GM18502 (cell line): ENCODE results near the gene ZNF385A.
A peak's percentile ranks its signal among the peaks of the same experiment; 100 is the strongest.

ENCODE experiments used
- ATAC-seq: cut with Tn5 transposase; IDR thresholded peaks from one replicate; pipeline ENCODE4 v1.9.1; 2021; ENCODE audit warnings: mild to moderate bottlenecking; ENCODE audit not compliant: unreplicated experiment, poor library complexity

ZNF385A gene

DNA sequence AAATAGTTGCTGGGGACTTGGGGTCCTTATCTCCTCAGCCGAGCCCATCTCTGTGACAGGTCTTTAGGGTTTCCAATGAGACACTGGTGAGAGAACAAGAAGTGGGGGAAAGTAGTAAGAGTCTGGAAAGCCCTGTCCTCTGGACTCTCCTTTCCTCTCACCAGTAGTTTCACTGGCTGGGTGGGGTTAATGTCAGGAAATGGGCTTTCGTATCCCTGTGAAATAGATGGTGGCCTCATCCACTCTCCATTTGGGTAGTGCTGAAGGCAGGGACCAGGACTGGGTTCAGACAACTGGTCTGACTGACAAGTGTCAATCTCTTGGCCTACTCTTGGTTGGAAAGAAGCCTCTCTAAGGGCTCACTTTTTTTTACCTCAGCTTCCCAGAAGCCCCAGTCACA lies 7.5 kb downstream of the ZNF385A start:
- ATAC-seq: no peak

DNA sequence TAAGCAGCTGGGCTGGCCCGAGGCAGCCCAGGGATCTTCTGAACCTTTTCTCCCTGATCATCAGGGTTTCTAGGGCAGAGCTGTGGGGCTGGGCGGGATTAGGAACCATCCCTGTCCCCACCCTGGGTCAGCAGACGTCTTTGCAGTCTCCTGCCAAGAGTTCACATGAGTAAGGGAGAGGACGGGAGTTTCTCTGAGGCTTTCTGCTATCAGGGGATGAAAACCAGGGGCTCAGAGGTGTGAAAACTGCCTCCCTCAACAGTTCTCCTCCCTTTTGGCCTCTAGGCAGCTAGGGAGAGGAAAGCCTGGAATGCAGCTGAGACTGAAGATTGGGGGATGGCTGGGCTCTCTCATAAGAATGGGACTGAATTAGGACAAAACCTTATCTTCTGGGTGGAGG lies 7.9 kb downstream of the ZNF385A start:
- ATAC-seq: no peak

DNA sequence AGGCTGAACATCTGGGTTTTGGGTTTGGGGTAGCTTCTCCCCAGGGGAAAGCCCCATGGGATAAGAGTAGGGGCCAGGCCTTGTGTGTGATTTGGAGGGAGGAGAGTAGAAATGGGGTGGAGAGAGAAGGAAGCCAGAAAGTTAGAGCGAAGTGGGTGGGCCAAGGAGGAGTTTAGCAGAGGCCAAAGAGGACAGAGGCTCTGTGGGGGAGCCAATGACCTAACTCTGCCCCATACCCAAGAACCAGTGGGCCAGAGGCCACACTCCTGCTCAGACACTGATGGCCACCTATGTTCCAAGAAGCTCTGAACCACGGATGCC lies 9.3 kb downstream of the ZNF385A start:
- ATAC-seq: no peak

DNA sequence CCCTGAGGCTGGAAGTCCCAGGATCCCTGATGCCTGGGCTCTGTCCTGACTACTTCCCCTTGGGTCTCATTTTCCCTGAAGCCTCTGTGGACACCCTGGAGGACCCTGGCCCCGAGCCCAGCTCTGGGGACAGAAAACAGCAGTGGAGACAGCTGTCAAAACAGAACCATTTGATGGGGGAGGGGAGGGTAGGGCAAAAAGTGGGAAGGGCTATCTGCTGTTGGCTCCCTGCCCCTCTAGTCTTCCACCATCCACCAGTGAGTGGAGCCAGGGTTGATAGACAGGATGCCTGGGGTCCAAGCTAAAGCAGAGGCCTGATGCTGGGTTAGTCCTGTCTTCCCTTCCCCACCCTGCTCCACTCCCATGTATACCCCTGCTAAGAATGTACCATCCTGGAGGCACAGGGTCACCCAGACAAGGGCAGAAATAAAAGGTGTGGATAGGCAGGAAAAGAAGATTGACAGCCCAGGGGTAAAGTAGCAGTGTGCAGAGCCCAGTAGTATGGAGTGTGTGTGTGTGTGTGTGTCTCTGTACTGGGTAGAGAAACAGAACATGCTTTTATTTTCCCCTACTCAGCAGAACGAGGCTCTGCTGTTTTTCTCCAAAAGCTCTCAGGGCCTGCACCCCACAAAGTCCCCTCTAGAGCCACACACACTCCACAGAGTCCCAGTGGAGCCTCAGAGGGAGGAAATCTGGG lies 9.8 kb downstream of the ZNF385A start:
- no peak for ATAC-seq

DNA sequence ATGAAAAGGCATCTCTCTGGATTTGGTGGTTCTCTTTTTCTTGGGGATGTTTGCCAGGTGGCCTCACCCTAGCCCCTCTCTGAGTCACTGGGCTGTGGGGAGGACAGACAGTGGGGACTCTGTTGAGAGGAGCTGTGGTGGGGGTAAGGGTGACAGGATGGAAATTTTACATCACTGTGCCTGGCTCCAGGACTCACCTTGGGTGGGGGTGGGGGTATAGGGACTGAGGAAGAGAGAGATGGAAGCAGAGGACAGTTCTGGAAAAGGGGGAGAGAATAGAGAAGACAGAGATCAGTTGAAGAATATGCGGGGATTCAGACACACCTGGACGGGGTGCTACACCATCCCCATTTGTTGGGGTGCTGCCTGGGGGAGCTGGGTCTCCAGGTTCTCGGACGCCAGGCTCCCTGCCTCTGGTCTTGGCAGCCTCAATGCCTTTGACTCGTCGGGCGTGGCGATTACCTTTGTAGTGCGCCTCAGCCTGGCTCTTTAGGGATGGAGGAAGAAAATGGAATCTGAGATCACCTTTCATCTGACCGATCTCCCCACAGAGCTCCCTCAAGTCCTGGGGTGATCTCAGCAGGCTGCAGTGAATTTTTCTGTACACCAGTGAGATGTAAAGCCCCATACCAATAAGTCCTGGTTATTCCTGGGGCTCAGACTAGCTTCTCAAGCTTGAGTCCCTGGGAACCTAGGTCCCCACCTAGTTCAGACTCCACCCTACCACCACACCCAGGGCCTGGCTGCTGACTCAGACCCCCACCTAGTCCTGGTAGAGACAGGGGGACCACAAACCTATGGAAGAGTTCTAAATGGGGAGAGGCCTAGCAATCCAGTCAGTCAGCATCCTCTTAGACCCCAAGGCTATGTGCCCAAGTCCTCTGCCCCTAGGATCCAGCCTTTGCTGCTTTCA lies 10.6 kb downstream of the ZNF385A start:
- ATAC-seq: no peak

DNA sequence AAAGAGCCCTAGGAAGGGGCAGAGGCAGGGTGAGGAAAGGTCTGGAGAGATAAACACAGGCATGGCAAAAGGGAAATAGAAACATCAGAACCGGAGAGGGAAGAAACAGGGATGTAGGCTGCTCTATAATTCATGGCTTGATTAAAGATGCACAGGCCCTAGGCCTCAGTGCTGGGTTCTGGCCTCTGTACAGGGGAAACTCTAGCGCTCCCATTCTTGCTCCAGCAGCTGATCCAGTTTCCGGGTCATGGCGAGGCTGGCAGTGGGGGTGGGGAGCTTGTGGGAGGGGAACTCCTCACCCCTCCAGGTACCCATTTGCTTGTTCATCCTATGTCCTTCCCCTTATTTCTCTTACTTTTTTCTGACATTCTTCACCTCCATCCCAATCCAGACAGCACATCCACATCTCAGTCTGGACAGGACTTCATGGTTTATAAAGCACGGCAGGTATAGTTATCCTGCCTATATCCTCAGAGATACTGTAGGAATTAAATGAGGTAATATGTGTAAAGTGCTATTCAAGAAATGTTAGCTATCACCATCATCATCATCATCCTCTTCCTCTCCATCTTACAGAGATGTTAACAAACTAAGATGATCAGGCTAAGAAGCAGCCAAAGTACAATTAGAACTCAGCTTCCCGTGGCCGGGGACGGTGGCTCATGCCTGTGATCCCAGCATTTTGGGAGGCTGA lies 12.3 kb downstream of the ZNF385A start:
- ATAC-seq: no peak

DNA sequence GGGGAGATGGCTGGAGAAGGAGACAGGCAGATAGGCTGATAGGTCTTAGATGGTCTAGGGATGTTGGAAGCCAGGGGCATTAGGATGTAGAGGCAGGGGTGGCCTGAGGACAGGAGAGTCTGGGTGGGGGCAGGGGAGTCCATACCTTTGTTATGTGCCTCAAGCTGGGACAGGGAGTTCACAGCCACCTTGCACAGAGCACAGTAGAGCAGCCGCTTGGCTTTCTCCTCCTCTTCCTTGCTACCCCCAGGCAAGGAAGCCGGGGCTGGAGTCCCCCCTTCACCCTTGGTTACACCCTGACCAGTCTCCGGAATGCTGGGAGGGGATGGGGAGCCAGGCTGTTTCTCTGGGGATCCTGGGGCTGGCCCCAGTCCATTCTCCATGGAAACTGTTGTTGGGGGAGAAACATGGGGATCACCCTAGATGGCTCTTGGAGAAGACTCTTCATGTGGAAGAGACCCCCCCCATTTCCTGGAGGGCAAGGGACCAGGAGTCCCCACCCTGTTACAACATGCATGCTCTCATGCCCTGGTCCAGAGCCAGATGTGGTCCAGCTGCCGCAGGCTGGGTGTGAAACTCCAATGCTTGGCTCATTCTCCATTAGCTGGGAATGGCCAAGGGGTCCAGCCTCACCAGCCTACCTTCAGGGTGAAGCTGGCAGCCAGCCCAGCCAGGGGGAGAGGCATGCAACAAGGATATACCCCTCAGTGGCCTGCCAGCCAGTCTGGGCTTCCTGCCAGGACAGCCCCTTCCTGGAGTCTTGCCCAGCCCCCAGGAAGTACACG lies 13.0 kb downstream of the ZNF385A start:
- ATAC-seq: no peak

DNA sequence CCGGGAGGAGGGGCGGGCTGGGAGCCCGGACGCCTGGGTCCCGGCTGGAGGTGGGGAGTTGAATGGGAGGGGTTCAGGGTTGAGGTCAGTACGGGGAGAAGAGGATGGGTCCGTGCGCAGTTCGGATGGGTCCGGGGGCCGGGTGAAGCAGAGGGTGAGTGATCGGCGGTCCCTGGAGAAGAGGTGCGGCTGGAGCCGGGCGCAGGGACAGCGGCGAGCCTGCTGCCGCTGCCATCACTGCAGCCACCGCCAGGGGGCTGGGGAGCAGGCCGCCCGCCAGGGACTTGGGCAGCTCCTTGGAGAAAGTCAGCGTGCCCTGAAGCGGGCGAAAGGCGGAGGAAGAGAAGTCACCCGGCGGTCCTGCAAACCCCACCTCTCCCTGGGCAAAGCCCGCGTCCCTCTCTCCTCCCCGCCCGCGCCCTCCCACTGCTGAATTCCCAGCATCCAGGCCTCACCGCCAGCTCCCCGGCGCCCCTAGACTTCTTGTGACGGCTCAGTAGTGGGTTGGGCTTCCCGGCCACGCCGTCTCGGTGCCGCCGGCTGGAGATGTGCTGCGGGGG lies 14.3 kb downstream of the ZNF385A start:
- ATAC-seq: no peak

DNA sequence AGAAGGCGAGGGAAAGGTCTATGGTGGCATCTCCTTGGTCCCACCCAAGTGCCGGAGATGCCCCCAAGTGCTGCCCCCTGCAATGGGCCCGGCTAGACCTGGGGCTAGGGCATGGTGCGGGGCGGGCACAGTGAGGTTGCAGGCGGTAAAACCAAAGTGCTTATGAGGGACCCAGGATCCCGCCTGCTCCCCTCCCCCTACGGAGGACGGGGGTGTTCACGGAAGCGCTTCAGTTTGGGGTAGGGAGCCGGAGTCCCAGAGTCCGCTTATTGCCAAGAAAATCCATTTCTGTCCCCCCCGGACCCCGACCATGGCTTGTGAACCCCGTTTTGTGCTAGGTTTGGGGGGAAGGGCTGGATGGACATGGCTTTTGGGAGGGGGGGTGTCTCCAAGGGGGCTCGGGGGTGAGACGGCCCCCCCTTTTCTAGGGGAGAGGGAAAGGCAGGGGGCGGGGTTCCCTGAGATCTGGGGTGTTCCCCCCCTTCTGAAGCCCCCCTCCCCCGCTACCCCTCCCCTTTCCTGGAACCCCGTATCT lies 14.9 kb downstream of the ZNF385A start:
- ATAC-seq: no peak

DNA sequence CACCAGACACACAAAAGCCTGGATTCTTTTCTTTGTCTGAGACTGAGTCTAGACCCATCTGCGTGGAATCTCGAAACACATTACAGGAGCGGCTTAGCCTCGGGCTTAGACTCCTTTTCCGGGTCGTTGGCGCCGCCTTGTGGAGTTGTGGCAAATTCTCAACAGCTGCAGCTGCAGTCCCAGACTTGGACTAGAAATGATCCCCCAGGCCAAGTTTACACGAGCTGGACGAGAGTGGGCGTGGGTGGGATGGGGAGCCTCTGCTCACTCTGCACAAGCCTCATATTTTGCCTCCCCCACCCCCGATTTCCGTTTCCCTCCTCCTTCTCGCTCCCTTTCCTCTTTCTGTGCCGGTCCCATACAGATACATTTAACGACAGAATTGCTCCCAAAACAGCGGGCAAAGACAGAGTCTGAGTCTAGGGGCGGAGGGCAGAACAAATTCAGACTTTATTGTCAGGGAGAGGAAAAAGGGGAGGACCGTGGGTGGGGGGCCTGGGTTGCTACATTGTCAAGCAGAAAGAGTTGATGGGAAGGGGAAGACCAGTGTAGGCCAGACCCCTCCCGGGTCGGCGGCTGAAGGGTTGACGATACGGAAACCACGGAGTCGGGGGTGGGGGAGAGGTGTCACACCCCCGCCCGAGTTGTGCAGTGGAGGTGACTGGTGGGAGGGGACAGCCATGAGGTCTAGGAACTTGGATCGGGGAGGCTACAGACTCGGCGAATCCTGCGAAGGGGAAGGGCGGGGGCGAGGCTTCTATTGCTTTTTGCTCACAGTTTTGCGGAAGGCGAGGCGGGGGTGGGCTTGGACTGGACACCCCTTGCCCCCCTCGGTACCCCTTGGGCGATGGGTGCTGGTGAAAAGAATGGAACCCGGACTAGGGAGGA lies 15.6 kb downstream of the ZNF385A start:
- peak; percentile 77 for ATAC-seq

DNA sequence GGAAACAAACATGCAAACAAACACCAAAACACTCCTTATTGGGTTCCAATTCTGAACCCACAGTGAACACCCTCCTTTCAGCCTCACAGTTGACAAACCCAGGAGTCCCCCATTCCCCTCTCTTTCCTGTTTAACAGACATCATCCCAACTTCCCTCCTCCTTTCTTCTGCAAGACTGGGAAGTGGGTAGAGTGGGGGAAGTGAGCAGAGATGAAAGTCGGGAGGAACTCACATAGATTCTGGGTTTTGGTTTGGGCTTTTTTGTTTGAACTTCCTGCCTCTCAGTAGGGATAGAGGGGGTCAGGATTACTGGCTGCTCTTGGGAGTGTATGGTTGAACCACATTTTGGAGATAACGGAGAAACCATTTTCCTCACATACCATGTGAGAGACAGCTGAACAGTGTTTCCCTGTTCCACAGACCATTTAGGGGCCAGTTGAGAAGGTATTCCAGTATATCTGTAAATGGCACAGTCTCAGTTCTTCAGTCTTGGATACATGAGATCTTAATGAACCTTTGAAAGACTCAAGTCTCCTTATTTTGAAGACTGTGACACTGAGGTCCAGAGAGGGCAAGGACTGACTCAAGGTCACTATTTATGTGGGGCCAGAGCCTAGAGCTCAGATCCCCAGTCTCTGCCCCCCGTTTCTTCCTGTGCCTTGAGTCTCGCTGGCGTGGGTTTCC lies 16.4 kb downstream of the ZNF385A start:
- ATAC-seq: peak; percentile 32

DNA sequence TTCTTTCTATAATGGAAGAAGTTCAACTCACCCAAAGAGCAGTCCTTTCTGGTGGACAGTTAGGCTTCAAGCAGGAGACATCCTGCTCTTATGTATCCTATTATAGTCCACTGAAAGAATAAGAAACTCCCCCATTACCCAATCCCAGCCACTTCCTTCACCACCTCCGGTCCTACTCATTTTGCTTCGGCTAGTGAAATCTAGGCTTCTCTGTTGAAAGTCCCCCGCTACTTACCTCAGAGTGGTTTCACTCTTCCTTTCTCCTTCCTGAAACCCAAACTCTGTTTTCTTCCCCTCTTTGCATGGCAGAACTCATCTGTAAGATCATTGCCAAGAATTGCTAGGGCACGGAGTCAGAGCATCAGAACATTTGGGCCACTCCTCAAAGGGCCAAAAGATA lies 20.1 kb downstream of the ZNF385A start, which contains the start of gene GPR84:
TSS of gene GPR84 (minus strand) at position 74 of the 400 bp plus-strand sequence. CDS start 635 bp downstream, outside the sequence.
- ATAC-seq: peak; percentile 51

DNA sequence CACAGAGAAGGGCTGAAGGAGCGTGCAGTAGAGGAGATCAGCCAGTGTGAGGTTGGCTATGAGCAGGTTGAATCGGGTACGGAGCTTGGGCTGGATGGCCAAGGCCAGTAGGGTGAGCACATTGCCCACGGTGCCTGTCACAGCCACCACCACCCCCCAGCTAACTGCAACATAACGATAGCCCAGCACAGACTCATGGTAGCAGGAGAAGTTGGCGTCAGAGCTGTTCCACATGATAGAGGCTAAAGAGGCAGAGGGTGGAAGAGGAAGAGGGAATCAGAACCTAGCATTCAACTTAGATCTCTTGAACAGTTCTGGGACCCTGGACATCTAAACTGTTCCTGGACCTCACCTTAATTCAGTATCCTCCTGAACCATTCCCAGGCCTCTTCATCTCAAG lies 20.9 kb downstream of the ZNF385A start:
- ATAC-seq: no peak

DNA sequence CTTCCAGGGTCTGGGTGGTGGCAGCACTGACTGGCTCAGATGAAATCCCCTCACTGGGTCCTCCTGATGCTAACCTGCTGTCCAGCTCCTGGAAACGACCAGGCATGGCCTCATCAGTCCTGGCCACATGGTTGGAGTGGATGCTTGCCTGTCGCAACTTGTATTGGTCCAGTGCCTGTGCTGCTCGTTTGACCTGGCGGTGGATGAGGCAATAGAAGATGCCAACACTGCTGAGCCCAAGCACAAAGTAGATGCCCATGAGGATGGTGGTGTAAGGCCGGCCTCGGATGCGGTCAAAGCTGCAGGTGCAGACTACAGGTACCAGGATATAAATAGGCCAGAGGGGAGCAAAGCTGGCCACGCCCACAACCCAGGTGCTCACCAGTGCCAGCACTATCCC lies 21.5 kb downstream of the ZNF385A start:
- no peak for ATAC-seq

DNA sequence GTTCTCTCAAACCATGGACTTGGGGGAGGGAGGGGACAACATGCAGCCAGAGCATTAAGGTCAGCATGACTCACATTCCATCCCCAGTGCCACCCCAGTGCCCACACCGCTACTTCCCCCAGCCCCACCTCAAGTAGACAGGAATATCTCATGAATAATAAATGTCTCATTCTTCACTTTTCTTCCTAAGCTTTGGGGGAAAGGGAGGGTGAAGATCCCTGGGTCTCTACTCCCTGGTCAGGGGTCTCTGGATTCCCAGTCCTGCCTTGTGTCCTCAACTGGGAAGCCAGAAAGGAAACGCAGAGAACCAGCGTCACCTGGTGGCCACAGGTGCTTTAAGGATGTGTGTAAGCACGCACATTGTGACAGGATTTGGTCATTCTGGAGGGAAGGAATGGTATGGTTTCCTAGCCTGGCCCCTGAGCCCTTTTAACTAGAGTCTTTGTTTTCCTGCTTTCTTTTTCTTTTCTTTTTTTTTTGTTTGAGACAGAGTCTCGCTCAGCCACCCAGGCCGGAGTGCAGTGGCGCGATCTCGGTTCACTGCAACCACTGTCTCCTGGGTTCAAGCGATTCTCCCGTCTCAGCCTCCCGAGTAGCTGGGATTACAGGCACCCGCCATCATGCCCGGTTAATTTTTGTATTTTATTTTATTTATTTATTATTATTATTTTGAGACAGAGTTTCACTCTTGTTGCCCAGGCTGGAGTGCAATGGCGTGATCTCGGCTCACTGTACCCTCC lies 23.6 kb downstream of the ZNF385A start:
- no peak for ATAC-seq

DNA sequence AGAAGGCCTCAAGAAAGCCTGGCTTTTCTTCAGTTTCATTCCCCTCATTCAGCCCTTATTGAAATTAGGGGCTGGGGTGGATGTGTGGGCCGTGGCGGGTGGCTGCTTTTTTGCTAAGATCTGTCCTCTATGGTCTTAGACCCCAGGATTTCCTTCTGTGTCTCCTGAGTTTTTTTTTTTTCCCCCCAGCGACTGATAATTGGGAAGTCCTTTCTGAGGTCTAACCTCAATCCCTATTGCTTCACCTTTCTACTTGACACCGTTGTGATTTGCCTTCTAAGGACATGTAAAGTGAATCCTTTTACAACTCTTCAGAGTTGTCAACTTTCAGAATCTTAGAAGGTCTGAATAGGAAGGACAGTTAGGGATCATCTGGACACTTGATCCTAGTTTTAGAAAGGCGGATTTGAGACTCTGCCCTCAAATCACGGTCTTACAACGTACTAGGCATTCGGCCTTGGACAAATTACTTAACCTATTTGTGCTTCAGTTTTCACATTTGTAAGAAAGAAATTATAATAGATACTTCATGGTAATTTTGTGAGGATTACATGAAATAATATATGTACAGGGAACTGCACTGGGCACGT lies 24.7 kb downstream of the ZNF385A start:
- no peak for ATAC-seq
